Right forelimb (tissue), 1 donor: Measurements from ENCODE around the gene GNAI1.

Source experiments
- DNase-seq: peaks from one replicate; pipeline ENCODE4 v3.0.0-alpha.2; 2018

GNAI1 gene

DNA sequence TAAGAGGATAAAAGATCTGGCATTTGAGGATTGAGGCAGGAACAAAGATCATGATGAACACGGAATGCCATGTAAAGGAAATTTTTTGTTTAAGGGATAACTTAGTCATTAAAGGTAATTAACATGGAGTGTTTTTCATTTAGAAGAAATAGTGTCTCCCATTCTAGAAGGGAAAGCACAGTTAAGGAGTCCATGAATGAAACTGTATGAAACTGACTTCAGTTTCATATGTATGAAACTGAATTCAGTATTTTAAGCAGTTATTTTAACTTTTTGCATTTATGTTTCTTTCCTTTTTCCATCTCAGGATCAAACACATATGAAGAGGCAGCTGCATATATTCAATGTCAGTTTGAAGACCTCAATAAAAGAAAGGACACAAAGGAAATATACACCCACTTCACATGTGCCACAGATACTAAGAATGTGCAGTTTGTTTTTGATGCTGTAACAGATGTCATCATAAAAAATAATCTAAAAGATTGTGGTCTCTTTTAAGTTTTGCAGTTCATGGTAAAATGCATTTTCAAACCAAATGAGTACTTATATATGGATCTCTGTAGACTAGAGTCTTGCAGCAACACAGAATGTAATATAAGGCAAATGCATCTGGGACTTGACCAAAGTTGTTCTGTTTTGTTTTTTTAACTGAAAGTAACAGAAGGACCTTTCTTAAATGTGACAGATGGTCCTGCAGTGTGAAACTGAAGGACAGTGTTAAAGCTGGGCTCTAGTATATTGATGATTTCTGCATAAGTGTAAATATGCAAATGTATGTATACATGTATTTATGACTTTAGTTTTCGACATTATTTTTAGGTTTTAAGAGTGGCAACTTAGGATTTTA, 82.6 kb downstream of the GNAI1 start:
- no peak for DNase-seq

GRCh38 chr7:80218723-80219122, 84.1 kb downstream of the GNAI1 start:
- DNase-seq: no peak

GRCh38 chr7:80220022-80220634, 85.5 kb downstream of the GNAI1 start:
- DNase-seq: no peak

GRCh38 chr7:80224415-80224814, 89.8 kb downstream of the GNAI1 start:
- no peak for DNase-seq

- no peak for DNase-seq
These were observed 90.7 kb downstream of the GNAI1 start for GRCh38 chr7:80225361-80225760.

DNA sequence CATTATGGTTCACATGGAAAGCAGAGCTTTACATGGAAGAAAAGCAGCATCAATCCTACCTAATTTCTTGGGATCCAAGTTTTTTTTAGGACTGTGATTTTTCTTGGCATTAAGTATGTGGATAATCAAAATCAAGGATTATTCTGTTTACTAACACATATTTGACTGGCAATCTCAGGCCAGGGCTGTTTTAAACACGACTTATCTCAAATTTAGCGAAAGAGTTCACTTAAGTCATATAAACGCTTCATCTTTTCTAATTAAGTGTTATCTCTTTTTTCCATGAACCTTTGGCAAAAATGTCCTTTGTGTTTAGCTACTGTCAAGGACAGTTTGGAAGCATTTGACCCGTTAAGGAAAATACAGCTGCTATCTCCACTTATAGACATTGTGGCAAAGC, 92.0 kb downstream of the GNAI1 start:
- no peak for DNase-seq

DNA sequence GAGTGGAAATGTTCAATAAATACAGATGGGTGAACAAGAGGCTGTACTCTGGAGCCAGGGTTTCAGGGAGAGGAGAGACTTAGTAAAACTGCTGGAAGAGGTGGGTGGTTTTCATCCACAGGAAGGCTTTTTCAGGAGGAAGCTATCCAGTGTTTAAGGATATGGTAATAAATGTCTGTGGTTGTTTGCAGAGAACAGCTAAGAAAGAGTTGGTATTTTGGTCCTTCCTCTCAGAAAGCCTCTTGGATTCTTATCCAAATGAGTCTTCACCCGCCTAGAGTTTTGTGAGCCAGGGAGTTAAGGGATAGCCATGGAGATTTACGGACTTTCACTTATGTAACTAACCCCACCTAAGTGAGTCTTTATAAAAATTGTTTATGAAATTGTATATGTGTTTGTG, 95.7 kb downstream of the GNAI1 start:
- DNase-seq: no peak

DNA sequence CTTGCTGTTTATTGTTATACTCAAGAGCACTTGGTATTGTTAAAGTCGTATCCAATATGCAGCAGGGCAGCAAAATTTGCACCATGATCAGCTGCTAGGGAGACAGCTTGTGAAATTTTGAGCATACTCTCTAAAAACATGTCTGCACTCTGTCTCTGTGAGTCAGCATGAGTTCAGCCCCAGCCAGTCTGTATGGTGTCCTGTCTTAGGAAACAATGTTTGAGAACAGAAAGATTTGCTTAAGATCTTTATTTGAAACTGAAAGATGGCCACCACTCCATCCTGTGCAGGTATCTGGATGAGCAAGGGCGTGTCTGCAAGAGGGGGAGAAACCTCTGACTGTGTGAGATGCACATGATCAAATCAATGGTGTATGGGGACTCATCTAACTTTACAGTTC, 97.1 kb downstream of the GNAI1 start:
- no peak for DNase-seq

DNA sequence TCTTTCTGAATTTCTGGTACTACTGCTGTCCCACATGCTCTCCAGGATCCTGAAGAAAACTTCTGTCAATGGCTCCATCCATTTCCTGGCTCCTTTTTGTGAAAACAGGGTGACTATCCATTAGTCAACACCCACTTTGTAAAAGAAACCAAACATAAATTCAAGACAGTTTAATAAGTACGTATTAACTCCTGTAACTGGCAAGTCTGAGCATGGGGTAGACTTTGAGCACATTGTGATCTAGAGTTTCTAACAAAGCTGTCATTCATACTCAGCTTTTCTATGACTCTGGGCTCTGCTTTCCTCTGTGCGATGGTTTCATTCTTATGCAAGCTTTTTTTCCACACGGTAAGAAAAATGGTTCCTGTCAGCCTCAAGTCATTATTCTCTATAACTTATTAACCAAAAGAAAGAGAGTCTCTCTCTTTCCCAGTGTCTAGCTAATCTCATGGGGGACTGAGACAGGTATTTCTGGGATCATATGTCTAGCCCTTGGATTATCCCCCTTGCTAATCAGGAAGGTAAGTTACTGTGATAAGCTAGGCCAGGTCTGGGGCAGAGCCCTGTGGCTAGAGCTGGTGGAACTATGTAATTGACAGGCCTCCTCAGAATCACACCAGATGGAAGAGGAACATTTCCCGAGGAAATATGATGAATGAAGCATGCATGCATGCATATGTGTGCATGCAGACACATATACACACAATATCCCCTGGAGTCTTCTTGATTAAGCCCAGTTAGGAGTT, 98.5 kb downstream of the GNAI1 start:
- no peak for DNase-seq

GRCh38 chr7:80235334-80235733, 100.7 kb downstream of the GNAI1 start:
- DNase-seq: no peak

GRCh38 chr7:80236681-80237080, 102.0 kb downstream of the GNAI1 start:
- DNase-seq: no peak

GRCh38 chr7:80240265-80241025, 105.8 kb downstream of the GNAI1 start:
- no peak for DNase-seq

DNA sequence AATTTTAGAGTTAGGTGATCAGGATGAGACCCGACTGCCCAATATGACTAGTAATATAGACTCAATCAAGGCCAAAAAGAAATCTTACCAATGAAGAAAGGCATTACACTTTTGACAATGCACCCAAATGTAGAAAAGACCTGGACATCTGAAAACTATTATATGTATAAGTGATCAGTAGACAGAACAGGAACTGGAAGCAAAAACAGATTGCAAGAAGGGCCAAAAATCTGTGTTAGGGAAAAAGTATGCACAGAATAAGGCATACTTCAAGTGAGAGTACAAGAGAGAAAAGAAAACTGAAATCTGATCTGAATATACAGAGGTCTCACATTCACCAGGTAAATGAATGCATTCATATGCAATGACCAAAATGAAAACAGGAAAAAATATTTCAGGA, 107.0 kb downstream of the GNAI1 start:
- no peak for DNase-seq

DNA sequence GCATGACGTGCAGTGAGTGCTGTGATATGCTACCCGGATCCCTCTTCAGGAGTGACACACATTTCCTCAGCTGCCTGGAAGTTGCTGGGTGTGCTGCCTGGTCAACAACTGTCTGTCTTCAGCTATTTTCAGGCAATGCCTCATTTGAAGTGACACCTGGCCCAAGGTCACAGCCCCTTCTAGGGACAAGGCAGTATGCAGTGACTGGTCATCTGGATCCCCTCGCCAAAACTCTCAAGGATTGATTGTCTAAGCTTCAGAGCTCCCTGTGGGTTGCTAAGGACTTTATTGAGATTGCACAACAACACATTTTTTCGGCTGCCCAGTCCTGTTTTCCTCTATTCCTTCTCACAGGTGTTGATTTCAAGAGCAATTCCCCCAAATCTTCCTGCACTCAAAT, 108.8 kb downstream of the GNAI1 start:
- no peak for DNase-seq

DNA sequence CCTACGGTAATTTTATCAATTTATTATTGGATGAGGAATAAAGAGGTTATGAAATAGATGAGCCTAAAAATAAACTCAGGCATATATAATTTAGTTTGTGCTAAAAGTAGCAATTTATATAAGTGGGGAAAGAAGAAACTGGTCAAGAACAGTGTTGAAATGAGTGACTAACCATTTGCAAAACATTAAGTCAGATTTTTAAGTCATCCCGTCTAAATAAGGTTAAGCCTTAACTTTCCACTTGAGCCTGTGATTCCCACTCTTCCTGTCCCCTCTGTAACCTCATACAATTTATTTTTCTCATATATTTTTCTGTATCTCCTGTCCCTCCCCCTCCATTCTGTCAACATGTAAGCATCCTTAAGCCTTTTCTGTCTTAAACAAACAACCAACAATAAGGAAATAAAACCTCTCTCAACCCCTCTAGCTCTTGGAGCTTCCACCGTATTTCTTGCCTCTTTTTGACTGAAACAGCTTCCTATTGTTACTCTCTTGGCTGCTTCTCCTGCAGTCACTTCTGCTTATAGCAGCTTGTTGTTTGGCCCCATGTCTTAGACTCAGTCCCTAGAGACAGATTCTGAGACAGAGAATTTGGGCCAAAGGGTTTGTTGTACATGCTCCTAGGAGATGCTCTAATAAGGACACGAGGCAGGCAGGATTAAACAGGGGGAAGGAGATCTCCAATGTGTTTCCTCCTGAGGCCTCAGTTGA, 109.7 kb downstream of the GNAI1 start:
- no peak for DNase-seq

- no peak for DNase-seq
These were observed 112.5 kb downstream of the GNAI1 start for GRCh38 chr7:80247144-80247543.

- DNase-seq: no peak
These were observed 113.3 kb downstream of the GNAI1 start for GRCh38 chr7:80247891-80248290.

GRCh38 chr7:80249184-80249583, 114.6 kb downstream of the GNAI1 start:
- no peak for DNase-seq

DNA sequence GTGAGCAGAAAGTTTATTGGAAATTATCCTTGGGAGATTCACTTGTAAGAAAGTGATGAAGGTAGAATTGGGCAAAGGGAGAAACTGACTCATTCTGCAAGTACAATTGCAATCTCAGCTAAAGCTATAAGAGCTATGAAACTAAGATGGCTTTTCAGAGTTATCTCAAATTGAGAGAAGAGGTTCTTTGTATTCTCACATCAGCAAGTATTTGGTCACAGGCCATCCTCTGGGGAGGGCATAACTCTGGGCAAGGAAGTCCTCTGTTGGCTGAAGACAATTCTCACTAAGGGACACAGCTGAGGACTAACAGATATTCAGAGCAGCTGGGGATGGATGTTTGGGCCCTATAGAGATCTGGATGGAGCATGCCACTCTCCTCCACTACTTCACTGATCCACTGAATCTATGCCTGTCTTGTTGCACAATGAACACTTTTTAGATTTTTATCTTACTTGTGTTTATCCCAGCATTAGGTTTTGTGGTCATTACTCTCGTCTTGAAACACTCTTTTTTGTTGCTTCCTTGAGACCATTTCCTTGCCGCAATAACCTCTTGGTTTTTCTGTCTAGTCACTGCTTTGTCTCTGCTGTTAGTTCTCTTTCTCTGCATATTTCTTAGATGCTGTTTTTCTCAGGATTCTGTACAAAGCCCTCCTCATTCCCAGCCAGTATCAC, 115.1 kb downstream of the GNAI1 start:
- DNase-seq: no peak

DNA sequence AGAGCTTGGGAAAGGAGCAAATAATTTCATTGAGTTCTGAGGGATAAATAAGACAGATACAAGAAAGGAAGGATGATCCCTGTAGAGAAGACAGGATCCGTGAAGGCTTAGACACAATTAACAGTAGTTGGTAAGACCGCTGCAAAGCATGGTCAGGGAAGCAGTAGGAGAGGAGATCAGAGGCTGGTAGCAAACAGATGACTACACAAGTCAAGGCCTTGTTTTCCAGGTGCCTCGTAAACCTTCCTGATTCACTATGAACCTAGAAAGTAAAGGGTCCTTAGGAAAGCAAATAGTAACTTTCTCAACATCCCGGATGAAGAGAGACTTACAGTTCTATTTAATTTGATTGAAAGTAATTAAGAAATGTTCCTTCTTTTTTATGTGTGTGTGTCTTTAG, 118.6 kb downstream of the GNAI1 start:
- DNase-seq: no peak

GRCh38 chr7:80253653-80254052, 119.0 kb downstream of the GNAI1 start:
- no peak for DNase-seq

DNA sequence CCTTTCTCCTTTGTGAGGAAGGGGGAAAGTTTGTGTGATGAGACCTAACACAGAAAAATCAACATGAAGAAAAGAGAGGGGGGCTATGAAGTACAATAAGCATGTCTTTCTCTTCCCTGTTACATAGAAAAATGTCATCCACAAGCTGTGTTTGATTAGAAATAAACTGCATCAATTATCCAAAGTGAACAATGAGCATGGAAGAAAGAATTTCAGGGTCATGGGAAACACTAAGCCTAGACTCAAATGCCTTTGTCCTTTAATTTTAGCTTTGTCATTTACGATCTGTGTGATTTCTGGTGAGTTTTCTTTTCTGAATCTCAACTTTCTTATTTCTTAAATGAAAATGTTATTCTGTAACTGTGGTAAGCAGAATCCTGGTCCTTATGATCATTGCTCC, 121.0 kb downstream of the GNAI1 start:
- DNase-seq: no peak
